HepG2 (cell line): ENCODE data around the gene LRRC43. TPM values are rescaled to one million over a fixed set of nuclear protein-coding genes. Genes with fewer than 3 reads are reported as not detected.
A peak's percentile ranks its signal among the peaks of the same experiment; 100 is the strongest.

Experiments used
- AGO1 ChIP-seq: fragments of 200-400 bp; formaldehyde crosslinking; IDR thresholded peaks from 2 replicates; pipeline ENCODE4 v1.6.1; 2017; ENCODE audit warnings: mild to moderate bottlenecking, low read depth, low read length, moderate library complexity; ENCODE audit not compliant: poor library complexity, severe bottlenecking
- ARID2 ChIP-seq: sonication (generic); formaldehyde crosslinking; IDR thresholded peaks from 2 replicates; pipeline ENCODE4 v1.8.1; 2022; ENCODE audit warnings: mild to moderate bottlenecking, missing genetic modification reagents, borderline replicate concordance
- KLF12 ChIP-seq: sonication (generic); formaldehyde crosslinking; IDR thresholded peaks from 2 replicates; pipeline ENCODE4 v1.4.0; 2020; ENCODE audit warnings: missing genetic modification reagents, borderline replicate concordance
- KLF16 ChIP-seq, 2 experiments: sonication (generic) in 1 of 2; formaldehyde crosslinking in 1 of 2; IDR thresholded peaks; 2 replicates each; pipeline versions ENCODE4 v1.6.1 to v1.8.0; 2016 to 2023; ENCODE audit warnings: missing genetic modification reagents in 2 of 2, missing compliant biosample characterization in 1 of 2
- REST ChIP-seq, 2 experiments: IDR thresholded peaks; 2 replicates each; pipeline ENCODE4 v1.6.1; 2011 to 2012; ENCODE audit warnings: low read length in 2 of 2, borderline replicate concordance in 1 of 2, low read depth in 1 of 2, mild to moderate bottlenecking in 1 of 2, moderate library complexity in 1 of 2
- THRA ChIP-seq: sonication (generic); formaldehyde crosslinking; IDR thresholded peaks from 2 replicates; pipeline ENCODE4 v1.4.0; 2020; ENCODE audit warnings: missing genetic modification reagents, borderline replicate concordance
- ZHX2 ChIP-seq, 2 experiments: sonication (generic) in 1 of 2; formaldehyde crosslinking in 1 of 2; IDR thresholded peaks; 2 replicates each; pipeline versions ENCODE4 v1.6.1 to v1.9.0; 2014 to 2022; ENCODE audit warnings: antibody characterized with exemption in 1 of 2, borderline replicate concordance in 1 of 2, inconsistent platforms in 1 of 2, low read depth in 1 of 2, missing genetic modification reagents in 1 of 2
- ZNF343 ChIP-seq: sonication (generic); formaldehyde crosslinking; IDR thresholded peaks from 2 replicates; pipeline ENCODE4 v1.4.0; 2020; ENCODE audit warnings: mild to moderate bottlenecking, missing genetic modification reagents
- ZNF878 ChIP-seq: sonication (generic); formaldehyde crosslinking; IDR thresholded peaks from 2 replicates; pipeline ENCODE4 v1.8.1; 2023; ENCODE audit warnings: mild to moderate bottlenecking, missing genetic modification reagents, moderate library complexity
- polyA plus RNA-seq, 8 experiments: library from polyadenylated mRNA; depleted of rRNA in 3 of 8; stranded (reverse) in 7 of 8; unstranded in 1 of 8; fragments of >200 nt; fragmentation: Illumina TruSeq in 4 of 8; extraction: Trizol in 4 of 8; gene quantifications; 2 replicates each; pipeline versions ENCODE4 v1.2.1 to v1.2.3, GENCODE V29; 2011 to 2016; ENCODE audit warnings: low read depth in 4 of 8, missing spikeins in 1 of 8, mixed read lengths in 1 of 8; ENCODE audit not compliant: insufficient read depth in 1 of 8
- total RNA-seq, 5 experiments: library from RNA; depleted of rRNA; stranded (reverse); fragments of >200 nt; fragmentation: Illumina TruSeq; extraction: Trizol; gene quantifications; 2 replicates each; pipeline ENCODE4 v1.2.3, GENCODE V29; 2016; ENCODE audit warnings: low read depth in 1 of 5
- TF ChIP-seq, protein P1 (sequence below): fragments of 450-650 bp; IDR thresholded peaks from 2 replicates; pipeline ENCODE4 v1.6.1; 2017; ENCODE audit warnings: mild to moderate bottlenecking

LRRC43 gene
- total and polyA plus RNA-seq, 2 of the 13 experiments (the other 11 are each of a cell fraction or from before 2014, with no cell fraction given): not detected

DNA sequence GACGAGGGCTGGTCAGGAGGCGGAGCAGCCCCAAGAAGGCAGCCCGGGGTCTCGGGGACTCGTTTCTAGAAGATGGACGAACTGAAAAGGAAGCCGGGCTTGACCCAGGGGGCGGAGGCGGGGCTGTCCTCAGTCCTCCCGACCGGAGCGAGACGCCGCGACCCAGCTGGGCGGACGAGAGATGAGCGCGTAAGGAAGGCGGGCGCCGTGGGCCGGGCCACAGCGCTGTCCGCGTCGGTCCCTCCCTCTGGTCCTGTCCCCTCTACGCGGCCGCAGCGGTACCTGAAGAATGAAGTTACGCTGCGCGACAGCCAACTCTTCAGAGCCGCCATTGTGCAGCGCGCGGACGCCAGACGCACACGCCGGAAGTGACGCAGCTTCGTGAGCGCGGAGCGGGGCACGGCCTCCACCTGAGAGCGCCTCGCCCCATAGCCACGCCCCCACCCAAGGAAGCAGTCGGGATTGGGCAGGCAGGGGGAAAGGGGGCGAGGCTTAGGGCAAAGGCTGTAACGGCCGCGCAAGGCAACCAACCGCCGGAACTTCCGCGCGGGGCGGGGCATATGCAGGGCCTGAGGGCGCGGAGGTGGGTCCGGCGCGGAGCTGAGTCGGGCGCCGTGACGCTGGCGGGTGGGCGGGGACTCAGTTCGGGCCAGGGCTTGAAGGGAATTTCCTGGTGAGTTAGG is 42.9 kb downstream of the LRRC43 start, which contains the start of gene DIABLO (continued):
- peak; percentile 14; the same call in 1 of the 2 replicates for TF ChIP-seq THRA (CRISPR knock-in tag)
- TF ChIP-seq KLF16 (CRISPR knock-in tag; IDR thresholded peaks at IDR 0.05): peak in 1 of 2 experiments; percentile 81; a peak in 2 of 4 replicates
- TF ChIP-seq REST (IDR thresholded peaks at IDR 0.05; ENCODE audit: borderline replicate concordance in 1 of 2, low read depth in 1 of 2, low read length in 2 of 2): peak in 1 of 2 experiments; percentile 10; a peak in 2 of 4 replicates
- TF ChIP-seq ZHX2 (IDR thresholded peaks at IDR 0.05; ENCODE audit: low read depth): peak; percentile 95
- no peak for TF ChIP-seq ZHX2 (CRISPR knock-in tag; IDR thresholded peaks at IDR 0.05; ENCODE audit: borderline replicate concordance)
- TF ChIP-seq ZNF343: 0 out of 2 replicates have a peak, but pooled peaks have one; percentile 31
- TF ChIP-seq, protein P1, sequence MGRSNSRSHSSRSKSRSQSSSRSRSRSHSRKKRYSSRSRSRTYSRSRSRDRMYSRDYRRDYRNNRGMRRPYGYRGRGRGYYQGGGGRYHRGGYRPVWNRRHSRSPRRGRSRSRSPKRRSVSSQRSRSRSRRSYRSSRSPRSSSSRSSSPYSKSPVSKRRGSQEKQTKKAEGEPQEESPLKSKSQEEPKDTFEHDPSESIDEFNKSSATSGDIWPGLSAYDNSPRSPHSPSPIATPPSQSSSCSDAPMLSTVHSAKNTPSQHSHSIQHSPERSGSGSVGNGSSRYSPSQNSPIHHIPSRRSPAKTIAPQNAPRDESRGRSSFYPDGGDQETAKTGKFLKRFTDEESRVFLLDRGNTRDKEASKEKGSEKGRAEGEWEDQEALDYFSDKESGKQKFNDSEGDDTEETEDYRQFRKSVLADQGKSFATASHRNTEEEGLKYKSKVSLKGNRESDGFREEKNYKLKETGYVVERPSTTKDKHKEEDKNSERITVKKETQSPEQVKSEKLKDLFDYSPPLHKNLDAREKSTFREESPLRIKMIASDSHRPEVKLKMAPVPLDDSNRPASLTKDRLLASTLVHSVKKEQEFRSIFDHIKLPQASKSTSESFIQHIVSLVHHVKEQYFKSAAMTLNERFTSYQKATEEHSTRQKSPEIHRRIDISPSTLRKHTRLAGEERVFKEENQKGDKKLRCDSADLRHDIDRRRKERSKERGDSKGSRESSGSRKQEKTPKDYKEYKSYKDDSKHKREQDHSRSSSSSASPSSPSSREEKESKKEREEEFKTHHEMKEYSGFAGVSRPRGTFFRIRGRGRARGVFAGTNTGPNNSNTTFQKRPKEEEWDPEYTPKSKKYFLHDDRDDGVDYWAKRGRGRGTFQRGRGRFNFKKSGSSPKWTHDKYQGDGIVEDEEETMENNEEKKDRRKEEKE: no peak
- TF ChIP-seq ZNF878: peak; percentile 27; the same call in 1 of the 2 replicates
- TF ChIP-seq ARID2: peak; percentile 80; the same call in 1 of the 2 replicates
- TF ChIP-seq KLF12: no peak; the same call in 1 of the 2 replicates
- TF ChIP-seq AGO1: peak; percentile 70
